ENCODE measurements around the gene KRT15. TPM values are rescaled to one million over a fixed set of nuclear protein-coding genes. Genes with fewer than 3 reads are reported as not detected.
A peak's percentile ranks its signal among the peaks of the same experiment; 100 is the strongest.

The KRT15 gene
- total and polyA plus RNA-seq, 9 of the 15 experiments (the other 6 are each of a cell fraction or from before 2014, with no cell fraction given): 0.28 to 4.4 (median 0.56) TPM

DNA sequence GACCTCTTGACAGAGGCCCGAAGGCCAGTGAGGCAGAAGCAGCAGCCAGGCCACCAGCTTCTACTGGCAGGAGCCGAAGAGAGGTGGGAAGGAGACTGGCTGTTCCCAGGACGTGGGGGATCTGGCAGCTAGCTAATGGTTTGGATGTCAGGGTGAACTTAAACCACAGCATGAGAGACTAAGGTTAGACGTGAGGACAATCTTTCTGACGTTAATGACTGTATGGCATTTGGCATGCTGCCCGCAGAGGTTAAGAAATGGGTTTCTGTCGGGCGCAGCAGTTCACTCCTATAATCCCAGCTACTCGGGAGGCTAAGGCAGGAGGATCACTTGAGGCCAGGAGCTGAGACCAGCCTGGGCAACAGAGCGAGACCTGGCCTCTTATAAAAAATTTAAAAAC is 7.0 kb downstream of the KRT15 start:
- DNase-seq (ENCODE audit: extremely low read depth in 1 of 4, low spot score in 3 of 4): no peak
- ChIA-PET CTCF (ENCODE audit: low intra/inter-chr PET ratio) (no interaction called here), POLR2A (interaction anchor here (1.1 to 1.6 kb wide), 2 partner anchors 12 to 16 kb away, joined by 3 to 7 read pairs; partner anchors contain the start of gene KRT19)
- no peaks in the 10 kb centered on the region for H3K9me1 ChIP-seq (ENCODE audit: control insufficient read depth, insufficient read depth, low read length)
- FAIRE-seq: no peak
- no peak for ATAC-seq
- H3K9ac ChIP-seq (ENCODE audit: insufficient read depth in 1 of 2, low read depth in 2 of 2, low read length in 2 of 2): peak overlapping the region; percentile 31 to 84; a peak in 3 of 4 replicates
- in situ Hi-C loops (cut with MboI): no loop called here
- intact Hi-C loops (cut with micrococcal nuclease): no loop called here
- H2AFZ ChIP-seq (ENCODE audit: low read depth, low read length): peak overlapping the region; percentile 79
- BruUV-seq (replicated peaks): no TSS peak
- H3K79me2 ChIP-seq (ENCODE audit: control insufficient read depth, insufficient read depth, low read length): no peaks in the 10 kb centered on the region
- 55% methylated on average over 10 of the region's 10 CpGs for WGBS (ENCODE audit: insufficient coverage, low coverage, missing lambda C conversion rate)
- H4K20me1 ChIP-seq (replicated peaks; ENCODE audit: control insufficient read depth, insufficient read depth, low read length): no peaks in the 10 kb centered on the region
- H3K4me2 ChIP-seq (ENCODE audit: insufficient read depth, low read length): peak overlapping the region; percentile 78; the same call in 1 of the 2 replicates
- H3K27me3 ChIP-seq (ENCODE audit: control insufficient read depth in 2 of 2, insufficient read depth in 2 of 2, low read length in 2 of 2): no peaks in the 10 kb centered on the region
- no peak overlapping the region for H3K4me3 ChIP-seq
- TF ChIP-seq HDGF (IDR thresholded peaks at IDR 0.05): 0 out of 2 replicates have a peak, but pooled peaks have one; percentile 0
- TF ChIP-seq NFIC (IDR thresholded peaks at IDR 0.05): peak; percentile 30; the same call in 1 of the 2 replicates
- TF ChIP-seq ERF (CRISPR knock-in tag; IDR thresholded peaks at IDR 0.05): no peak
- TF ChIP-seq MIER1 (IDR thresholded peaks at IDR 0.05; ENCODE audit: low read depth): no peak
- TF ChIP-seq, protein P1, sequence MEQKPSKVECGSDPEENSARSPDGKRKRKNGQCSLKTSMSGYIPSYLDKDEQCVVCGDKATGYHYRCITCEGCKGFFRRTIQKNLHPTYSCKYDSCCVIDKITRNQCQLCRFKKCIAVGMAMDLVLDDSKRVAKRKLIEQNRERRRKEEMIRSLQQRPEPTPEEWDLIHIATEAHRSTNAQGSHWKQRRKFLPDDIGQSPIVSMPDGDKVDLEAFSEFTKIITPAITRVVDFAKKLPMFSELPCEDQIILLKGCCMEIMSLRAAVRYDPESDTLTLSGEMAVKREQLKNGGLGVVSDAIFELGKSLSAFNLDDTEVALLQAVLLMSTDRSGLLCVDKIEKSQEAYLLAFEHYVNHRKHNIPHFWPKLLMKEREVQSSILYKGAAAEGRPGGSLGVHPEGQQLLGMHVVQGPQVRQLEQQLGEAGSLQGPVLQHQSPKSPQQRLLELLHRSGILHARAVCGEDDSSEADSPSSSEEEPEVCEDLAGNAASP (IDR thresholded peaks at IDR 0.05): no peak
- no peak overlapping the region for H3K27ac ChIP-seq (ENCODE audit: extremely low read depth, low read depth, low read length)
- no peaks in the 10 kb centered on the region for H3K36me3 ChIP-seq (ENCODE audit: control insufficient read depth, insufficient read depth, low read length)
- H3K9me3 ChIP-seq (replicated peaks; ENCODE audit: control insufficient read depth, insufficient read depth, low read depth, low read length): no peaks in the 10 kb centered on the region
- H3K4me1 ChIP-seq (replicated peaks in 1 of 2; ENCODE audit: control insufficient read depth in 2 of 2, insufficient read depth in 2 of 2, low read length in 2 of 2): peaks cover 38 to 39% of the 10 kb centered on the region in 2 experiments
